Measurements from ENCODE around the gene PCCA. TPM values are rescaled to one million over a fixed set of nuclear protein-coding genes. Genes with fewer than 3 reads are reported as not detected.
"Not testable (repeated sequence)": the region's sequence is repeated elsewhere in the genome, so short reads cannot be mapped to it uniquely, and the experiment has no call there.

PCCA gene
- total RNA-seq, 2 donors from 2014 or later, result 10.9 to 12.6 TPM

- Mint-ChIP-seq H3K9me3 (no peaks in the 10 kb centered on the region), H3K27ac (no peak overlapping the region), H3K36me3 (no peaks in the 10 kb centered on the region)
- DNase-seq (ENCODE audit: low spot score in 2 of 2) (no peak), ATAC-seq (no peak)
These were observed 108.9 kb downstream of the PCCA start for GRCh38 chr13:100197591-100198365.

- DNase-seq (ENCODE audit: low spot score in 2 of 2) (no peak), ATAC-seq (peak; percentile 97 to 98)
- no peaks in the 10 kb centered on the region for H3K9me3 Mint-ChIP-seq
- H3K27ac Mint-ChIP-seq, result peak overlapping the region; percentile 22 to 44
- no peaks in the 10 kb centered on the region for H3K36me3 Mint-ChIP-seq
These were observed 114.9 kb downstream of the PCCA start for GRCh38 chr13:100203696-100204367.

- no peak for DNase-seq (ENCODE audit: low spot score in 2 of 2)
- ATAC-seq, result no peak
- Mint-ChIP-seq H3K9me3 (peaks cover 0 to 7% of the 10 kb centered on the region in 2 donors), H3K27ac (peak overlapping the region in 1 of 2 donors; percentile 6), H3K36me3 (no peaks in the 10 kb centered on the region)
These were observed 119.1 kb downstream of the PCCA start for GRCh38 chr13:100208002-100208401.

- no peaks in the 10 kb centered on the region for H3K36me3 Mint-ChIP-seq
- DNase-seq (ENCODE audit: low spot score in 2 of 2) (no peak), ATAC-seq (no peak)
- H3K27ac Mint-ChIP-seq, result peak overlapping the region in 1 of 2 donors; percentile 6
- peaks cover 0 to 8% of the 10 kb centered on the region in 2 donors for H3K9me3 Mint-ChIP-seq
These were observed 119.7 kb downstream of the PCCA start for GRCh38 chr13:100208626-100209025.

GRCh38 chr13:100209857-100210825, 121.2 kb downstream of the PCCA start:
- Mint-ChIP-seq H3K9me3 (peaks cover 0 to 8% of the 10 kb centered on the region in 2 donors), H3K36me3 (peaks cover 0 to 5% of the 10 kb centered on the region in 2 donors), H3K27ac (peak overlapping the region in 1 of 2 donors; percentile 46)
- peak; percentile 28 to 90 for ATAC-seq
- no peak for DNase-seq (ENCODE audit: low spot score in 2 of 2)

GRCh38 chr13:100211016-100211710, 122.3 kb downstream of the PCCA start:
- peaks cover 0 to 8% of the 10 kb centered on the region in 2 donors for H3K9me3 Mint-ChIP-seq
- H3K36me3 Mint-ChIP-seq, result peaks cover 0 to 5% of the 10 kb centered on the region in 2 donors
- ATAC-seq, result no peak
- DNase-seq (ENCODE audit: low spot score in 2 of 2), result no peak
- no peak overlapping the region for H3K27ac Mint-ChIP-seq

GRCh38 chr13:100212904-100213553, 124.1 kb downstream of the PCCA start:
- ATAC-seq, result no peak
- Mint-ChIP-seq H3K9me3 (peaks cover 0 to 8% of the 10 kb centered on the region in 2 donors), H3K27ac (no peak overlapping the region)

GRCh38 chr13:100213576-100213975, 124.7 kb downstream of the PCCA start:
- no peak for ATAC-seq
- DNase-seq (ENCODE audit: low spot score in 2 of 2), result no peak
- H3K36me3 Mint-ChIP-seq, result peaks cover 0 to 5% of the 10 kb centered on the region in 2 donors
- H3K27ac Mint-ChIP-seq, result no peak overlapping the region
- H3K9me3 Mint-ChIP-seq, result peaks cover 0 to 8% of the 10 kb centered on the region in 2 donors

More at GRCh38 chr13:100212904-100213553, 124.1 kb downstream of the PCCA start:
- H3K36me3 Mint-ChIP-seq, result peaks cover 0 to 5% of the 10 kb centered on the region in 2 donors
- DNase-seq (ENCODE audit: low spot score in 2 of 2), result no peak

- Mint-ChIP-seq H3K27ac (no peak overlapping the region), H3K36me3 (peaks cover 0 to 5% of the 10 kb centered on the region in 2 donors), H3K9me3 (peaks cover 0 to 8% of the 10 kb centered on the region in 2 donors)
- ATAC-seq (no peak), DNase-seq (ENCODE audit: low spot score in 2 of 2) (no peak)
These were observed 126.0 kb downstream of the PCCA start for GRCh38 chr13:100214886-100215285.

- H3K36me3 Mint-ChIP-seq, result peaks cover 0 to 4% of the 10 kb centered on the region in 2 donors
These were observed 132.3 kb downstream of the PCCA start for GRCh38 chr13:100221166-100221565.

GRCh38 chr13:100223966-100224530, 135.2 kb downstream of the PCCA start:
- not testable (repeated sequence) for H3K27ac Mint-ChIP-seq, H3K36me3 Mint-ChIP-seq, ATAC-seq

More at GRCh38 chr13:100221166-100221565, 132.3 kb downstream of the PCCA start:
- H3K9me3 Mint-ChIP-seq, result no peaks in the 10 kb centered on the region
- DNase-seq (ENCODE audit: low spot score in 2 of 2) (no peak), ATAC-seq (no peak)
- no peak overlapping the region for H3K27ac Mint-ChIP-seq

GRCh38 chr13:100229603-100230002, 140.7 kb downstream of the PCCA start:
- no peak overlapping the region for H3K27ac Mint-ChIP-seq
- H3K9me3 Mint-ChIP-seq, result no peaks in the 10 kb centered on the region
- H3K36me3 Mint-ChIP-seq, result no peaks in the 10 kb centered on the region
- DNase-seq (ENCODE audit: low spot score in 2 of 2) (no peak), ATAC-seq (no peak)

More at GRCh38 chr13:100223966-100224530, 135.2 kb downstream of the PCCA start:
- H3K9me3 Mint-ChIP-seq; DNase-seq (ENCODE audit: low spot score in 2 of 2): not testable (repeated sequence)

- Mint-ChIP-seq H3K27ac (no peak overlapping the region), H3K36me3 (no peaks in the 10 kb centered on the region), H3K9me3 (no peaks in the 10 kb centered on the region)
- ATAC-seq, result no peak
- DNase-seq (ENCODE audit: low spot score in 2 of 2), result no peak
These were observed 141.9 kb downstream of the PCCA start for GRCh38 chr13:100230769-100231149.

- Mint-ChIP-seq H3K36me3 (no peaks in the 10 kb centered on the region), H3K9me3 (no peaks in the 10 kb centered on the region)
These were observed 142.3 kb downstream of the PCCA start for GRCh38 chr13:100231176-100231575.

GRCh38 chr13:100234006-100234405, 145.1 kb downstream of the PCCA start:
- DNase-seq (ENCODE audit: low spot score in 2 of 2), result no peak
- ATAC-seq, result no peak
- Mint-ChIP-seq H3K9me3 (no peaks in the 10 kb centered on the region), H3K27ac (no peak overlapping the region), H3K36me3 (no peaks in the 10 kb centered on the region)

More at GRCh38 chr13:100231176-100231575, 142.3 kb downstream of the PCCA start:
- ATAC-seq (no peak), DNase-seq (ENCODE audit: low spot score in 2 of 2) (no peak)
- H3K27ac Mint-ChIP-seq, result no peak overlapping the region
